HG02870 (cell line): ENCODE data around the gene FSD1.
"Not testable (repeated sequence)": the region's sequence is repeated elsewhere in the genome, so short reads cannot be mapped to it uniquely, and the experiment has no call there.

ENCODE experiments used
- ATAC-seq: cut with Tn5 transposase; IDR thresholded peaks from one replicate; pipeline ENCODE4 v1.9.1; 2021; ENCODE audit warnings: mild to moderate bottlenecking, moderate library complexity; ENCODE audit not compliant: unreplicated experiment

The FSD1 gene

DNA sequence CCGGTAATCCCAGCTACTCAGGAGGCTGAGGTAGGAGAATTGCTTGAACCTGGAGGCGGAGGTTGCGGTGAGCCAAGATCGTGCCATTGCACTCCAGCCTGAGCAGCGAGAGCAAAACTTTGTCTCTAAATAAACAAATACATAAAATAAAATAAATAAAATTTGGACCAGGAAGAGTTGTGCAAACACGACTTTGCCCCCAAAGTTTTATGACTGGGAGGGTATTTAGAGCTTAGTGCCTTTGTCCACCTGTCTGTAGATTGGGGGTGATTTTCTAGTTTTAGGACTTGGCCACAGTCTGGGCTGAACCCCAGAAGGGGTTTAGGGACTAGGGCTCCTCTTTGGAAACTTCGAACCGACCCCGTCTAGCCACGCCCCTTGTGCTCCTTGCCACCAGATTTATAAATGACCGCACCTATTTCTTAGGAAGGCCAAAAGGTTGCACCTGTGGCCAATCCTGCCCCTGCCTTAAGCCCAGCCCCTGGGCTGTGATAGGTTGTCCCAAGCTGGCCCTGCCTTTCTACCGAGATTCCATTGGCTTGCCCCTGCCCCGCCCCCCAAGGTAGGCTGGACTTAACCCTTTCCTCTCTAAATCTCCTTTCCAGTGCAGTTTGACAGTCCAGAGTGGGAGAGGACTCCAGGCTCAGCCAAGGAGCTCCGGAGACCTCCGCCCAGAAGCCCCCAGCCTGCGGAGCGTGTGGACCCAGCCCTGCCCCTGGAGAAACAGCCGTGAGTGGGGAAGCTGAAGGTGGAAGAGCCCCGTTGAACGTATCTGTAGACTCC, 20.0 kb upstream of the FSD1 start:
- no peak for ATAC-seq

DNA sequence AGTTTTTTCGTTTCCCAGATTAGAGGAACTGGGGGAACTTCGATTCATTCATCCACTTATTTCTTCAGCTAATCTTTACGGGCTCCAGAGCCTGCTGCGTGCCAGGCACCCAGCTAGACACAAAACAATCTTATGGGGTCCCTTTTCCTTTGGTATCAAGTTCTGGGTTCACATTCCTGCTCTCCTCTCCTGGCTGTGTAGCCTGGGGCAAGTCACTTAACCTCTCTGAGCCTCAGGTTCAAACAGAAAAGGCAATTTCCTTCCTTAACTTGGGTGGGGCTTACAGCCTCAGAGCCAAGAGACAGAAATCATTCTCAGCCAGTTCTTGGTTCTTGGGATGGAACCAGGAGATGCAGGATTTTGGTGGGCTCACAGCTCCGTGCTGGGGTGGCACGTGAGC, 19.4 kb upstream of the FSD1 start:
- no peak for ATAC-seq

DNA sequence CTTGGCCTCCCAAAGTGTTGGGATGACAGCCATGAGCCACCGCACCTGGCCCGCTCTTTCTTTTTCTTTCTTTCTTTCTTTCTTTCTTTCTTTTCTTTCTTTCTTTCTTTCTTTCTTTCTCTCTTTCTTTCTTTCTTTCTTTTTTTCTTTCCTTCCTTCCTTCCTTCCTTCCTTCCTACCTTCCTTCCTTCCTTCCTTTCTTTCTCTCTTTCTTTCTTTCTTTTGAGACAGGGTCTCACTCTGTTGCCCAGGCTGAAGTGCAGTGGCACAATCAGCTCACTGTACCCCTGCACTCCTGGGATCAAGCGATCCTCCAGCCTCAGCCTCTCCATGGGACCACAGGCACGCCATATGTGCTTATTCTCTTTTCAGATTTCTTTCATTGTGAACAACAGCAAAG, 18.3 kb upstream of the FSD1 start:
- not testable (repeated sequence) for ATAC-seq

- ATAC-seq: no peak
Observed at GRCh38 chr19:4288091-4288777, 16.2 kb upstream of the FSD1 start.

DNA sequence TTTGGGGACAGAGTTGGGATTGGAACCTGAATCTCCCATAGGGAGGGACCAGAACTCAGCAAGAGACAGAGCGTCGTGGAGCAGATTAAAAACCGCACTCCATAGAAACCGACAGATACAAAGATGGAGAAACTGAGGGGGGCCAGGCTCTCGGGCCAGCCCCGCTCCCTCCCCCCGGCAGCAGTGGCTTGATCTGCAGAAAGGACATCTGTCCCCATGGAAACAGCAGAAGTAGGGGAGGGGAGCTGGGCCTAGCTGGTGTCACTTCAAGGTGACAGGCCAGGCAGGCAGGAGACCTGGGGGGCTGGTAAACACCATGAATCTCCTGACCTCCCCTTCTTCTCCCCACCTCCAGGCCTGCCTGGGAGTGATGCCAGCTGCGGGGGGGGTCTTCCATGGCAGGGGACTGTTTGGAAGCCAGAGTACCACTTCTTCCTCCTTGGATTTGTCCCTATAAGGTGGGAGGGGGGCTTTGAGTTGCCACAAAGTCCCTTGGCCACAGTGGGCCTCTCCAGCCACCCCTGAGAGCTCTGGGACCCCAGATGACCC, 13.1 kb upstream of the FSD1 start:
- ATAC-seq: no peak

DNA sequence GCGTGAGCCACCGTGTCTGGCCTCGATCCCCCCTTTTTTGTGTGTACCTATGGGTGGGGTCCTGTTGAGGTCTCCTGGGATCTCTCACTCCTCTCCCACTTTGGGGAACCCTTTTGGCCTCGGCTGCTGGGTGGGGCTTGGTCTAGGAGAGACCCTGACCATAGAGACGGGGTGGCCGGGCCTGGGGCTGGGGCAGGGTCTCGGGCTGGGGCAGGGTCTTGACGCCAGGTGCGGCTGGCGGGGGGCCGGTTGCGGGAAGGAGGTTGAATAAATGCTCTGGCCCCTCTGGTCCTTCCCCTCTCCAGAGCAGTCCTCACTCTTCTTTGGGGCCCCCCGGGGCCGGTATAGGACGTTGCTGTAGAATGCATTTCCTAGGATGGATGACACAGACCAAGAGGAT, 11.9 kb upstream of the FSD1 start:
- ATAC-seq: no peak

GRCh38 chr19:4294389-4294788, 10.0 kb upstream of the FSD1 start:
- ATAC-seq: no peak

- ATAC-seq: no peak
Observed at GRCh38 chr19:4295972-4296771, 8.2 kb upstream of the FSD1 start.

DNA sequence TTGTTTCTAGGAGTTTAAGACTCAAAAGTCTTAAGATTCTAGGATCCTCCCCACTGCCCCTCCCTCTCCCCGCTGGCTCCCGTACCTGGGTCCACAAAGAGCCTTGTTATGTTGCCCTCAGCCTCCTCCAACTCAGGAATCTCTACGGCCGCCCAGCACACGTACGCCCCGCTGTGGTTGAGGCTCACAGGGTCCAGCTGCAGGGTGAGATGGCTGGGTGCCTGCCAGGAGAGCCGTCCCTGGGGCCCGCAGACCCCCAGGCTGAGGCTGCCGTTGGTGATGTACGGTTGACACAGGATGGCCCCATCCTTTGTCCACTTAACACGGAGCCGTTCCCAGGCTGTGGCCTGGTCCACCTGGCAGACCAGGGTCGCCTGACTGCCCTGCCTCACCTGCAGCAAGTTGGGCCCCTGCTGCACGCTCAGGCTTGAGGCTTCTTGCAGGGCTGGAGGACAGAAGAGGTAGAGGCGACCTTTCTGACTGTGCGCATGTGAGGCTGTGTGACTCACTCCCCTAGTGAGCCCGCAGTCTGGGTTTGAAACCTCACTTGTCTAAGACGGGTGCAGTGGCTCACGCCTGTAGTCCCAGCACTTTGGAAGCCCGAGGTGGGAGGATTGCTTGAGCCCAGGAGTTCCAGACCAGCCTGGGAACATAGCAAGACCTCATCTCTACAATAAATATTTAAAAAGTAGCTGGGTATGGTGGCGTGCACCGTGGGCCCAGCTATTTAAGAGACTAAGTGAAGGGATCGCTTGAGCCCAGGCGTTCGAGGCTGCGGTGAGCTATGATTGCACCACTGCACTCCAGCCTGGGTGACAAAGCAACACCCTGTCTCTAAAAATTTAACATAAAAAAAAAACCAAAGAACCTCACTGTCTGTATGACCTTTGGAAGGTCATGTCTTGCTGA, 6.2 kb upstream of the FSD1 start:
- ATAC-seq: no peak

GRCh38 chr19:4298810-4299550, 5.4 kb upstream of the FSD1 start:
- ATAC-seq: no peak

DNA sequence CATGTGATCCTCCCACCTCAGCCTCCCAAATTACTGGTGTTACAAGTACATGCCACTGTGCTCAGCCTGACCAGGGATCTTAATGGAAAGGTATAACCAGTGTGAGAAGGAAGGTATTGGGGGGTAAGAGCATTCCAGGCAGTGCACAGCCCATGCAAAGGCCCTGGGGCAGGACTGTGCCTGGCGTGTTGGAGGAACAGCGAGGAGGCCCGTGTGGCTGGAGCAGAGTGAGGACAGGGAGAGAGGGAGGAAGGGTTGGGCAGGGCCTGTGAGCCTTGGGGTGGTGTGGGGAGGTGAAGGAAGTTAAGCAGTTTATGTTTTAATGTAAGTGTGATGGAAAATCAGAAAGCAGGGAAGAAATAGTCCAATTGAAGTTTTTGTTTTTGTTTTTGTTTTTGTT, 3.8 kb upstream of the FSD1 start:
- no peak for ATAC-seq

DNA sequence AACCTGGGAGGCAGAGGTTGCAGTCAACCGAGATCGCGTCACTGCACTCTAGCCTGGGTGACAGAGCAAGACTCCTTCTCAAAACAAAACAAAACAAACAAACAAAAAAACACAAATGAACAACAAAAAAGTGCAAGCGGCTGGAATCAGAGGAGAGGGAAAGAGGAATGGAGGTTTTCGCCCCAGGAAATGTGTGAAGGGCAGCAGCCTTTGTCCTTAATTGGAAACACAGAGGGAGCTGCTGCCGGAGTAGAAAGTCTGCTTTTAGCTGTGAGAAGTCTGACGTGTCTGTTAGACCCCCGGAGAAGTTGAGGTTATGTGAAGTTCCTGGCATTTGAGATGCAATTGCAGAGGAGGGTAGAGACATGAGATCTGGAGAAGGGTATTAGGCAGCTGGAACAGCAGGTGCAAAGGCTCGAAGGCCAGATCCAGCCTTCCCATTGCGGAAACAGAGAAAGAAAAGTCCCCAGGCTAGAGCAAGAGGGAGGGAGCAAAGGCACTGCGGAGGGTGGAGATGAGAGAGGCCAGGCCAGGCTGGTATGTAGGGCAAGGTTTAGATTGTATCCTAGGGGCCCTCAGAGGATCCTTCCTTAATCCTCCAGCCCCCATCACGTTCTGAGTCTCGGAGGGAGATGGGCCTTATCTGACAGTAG, 2.7 kb upstream of the FSD1 start:
- no peak for ATAC-seq

GRCh38 chr19:4302243-4302640, 2.2 kb upstream of the FSD1 start, which contains the start of gene TMIGD2:
TSS of gene TMIGD2 (minus strand) at chr19:4302389. CDS start at chr19:4302385, 4 bp downstream.
- no peak for ATAC-seq

GRCh38 chr19:4303819-4304537, 420 bp upstream of the FSD1 start:
- no peak for ATAC-seq

DNA sequence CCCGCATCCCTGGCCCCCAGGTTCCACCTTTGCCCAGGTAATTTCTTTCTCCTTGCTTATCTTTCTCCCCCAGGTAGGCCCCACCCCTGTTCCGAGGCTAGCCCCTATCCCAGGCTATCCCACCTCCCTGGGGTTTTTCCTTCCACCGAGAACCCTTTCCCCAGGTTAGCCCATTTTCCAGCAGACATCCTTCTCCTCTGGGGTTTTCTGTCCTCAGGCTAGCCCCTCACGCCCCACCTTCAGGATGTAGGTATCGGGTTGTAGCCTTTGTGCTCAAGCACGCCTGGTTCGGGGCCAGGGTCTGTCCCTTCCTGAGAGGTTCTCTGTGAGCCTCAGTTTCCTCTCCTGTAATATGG, 837 bp downstream of the FSD1 start:
- no peak for ATAC-seq

DNA sequence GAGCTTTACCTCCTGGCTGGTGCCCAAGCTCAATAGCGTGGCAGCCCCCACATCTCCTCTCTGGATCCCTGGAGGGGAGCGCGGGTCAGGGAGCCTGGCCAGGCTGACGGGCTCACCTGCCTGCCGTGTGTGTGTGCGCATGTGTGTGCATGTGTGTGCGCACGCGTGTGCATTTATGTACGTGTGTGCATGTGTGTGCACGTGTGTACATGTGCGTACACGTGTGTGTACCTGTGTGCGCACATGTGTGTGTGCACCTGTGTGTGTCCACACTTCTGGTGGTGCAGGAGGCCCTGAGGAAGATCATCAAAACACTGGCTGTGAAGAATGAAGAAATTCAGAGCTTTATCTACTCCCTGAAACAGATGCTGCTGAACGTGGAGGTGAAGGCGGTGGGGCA, 1.3 kb downstream of the FSD1 start:
- ATAC-seq: no peak

- no peak for ATAC-seq
Observed at GRCh38 chr19:4310247-4311121, 6.1 kb downstream of the FSD1 start.
